Ishikawa (cell line): Measurements from ENCODE around the gene CLIC4.

Source experiments
- CEBPB ChIP-seq: IDR thresholded peaks from 2 replicates; pipeline ENCODE4 v1.6.1; 2012
- TAF1 ChIP-seq: IDR thresholded peaks from 2 replicates; pipeline ENCODE4 v1.6.1; 2012; ENCODE audit warnings: low read depth, mild to moderate bottlenecking
- TCF12 ChIP-seq: IDR thresholded peaks from 2 replicates; pipeline ENCODE4 v1.6.1; 2012; ENCODE audit warnings: low read depth
- YY1 ChIP-seq: IDR thresholded peaks from 2 replicates; pipeline ENCODE4 v1.6.1; 2012; ENCODE audit warnings: low read depth
- TF ChIP-seq, protein P1 (sequence below): IDR thresholded peaks from 2 replicates; pipeline ENCODE4 v1.6.1; 2012
- TF ChIP-seq, protein P2 (sequence below): IDR thresholded peaks from 2 replicates; pipeline ENCODE4 v1.6.1; 2012; ENCODE audit warnings: low read depth, mild to moderate bottlenecking

DNA sequence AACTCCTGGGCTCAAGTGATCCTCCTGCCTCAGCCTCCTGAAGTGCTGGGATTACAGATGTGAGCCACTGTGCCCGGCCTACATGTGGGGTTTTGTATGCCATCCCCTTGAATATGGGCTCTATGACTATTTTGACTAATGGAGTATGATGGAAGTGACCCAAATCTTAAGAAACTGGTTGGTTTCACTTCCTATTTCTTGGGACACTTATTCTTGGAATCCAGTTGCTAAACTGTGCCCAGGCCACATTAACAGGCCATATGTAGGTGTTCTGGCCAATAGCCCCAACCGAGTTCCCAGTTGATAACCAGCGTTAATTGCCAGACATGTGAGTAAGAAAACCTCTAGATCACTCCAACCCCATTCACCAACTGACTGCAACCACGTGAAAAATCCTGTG is 36.3 kb upstream of the CLIC4 start:
- TF ChIP-seq, protein P1, sequence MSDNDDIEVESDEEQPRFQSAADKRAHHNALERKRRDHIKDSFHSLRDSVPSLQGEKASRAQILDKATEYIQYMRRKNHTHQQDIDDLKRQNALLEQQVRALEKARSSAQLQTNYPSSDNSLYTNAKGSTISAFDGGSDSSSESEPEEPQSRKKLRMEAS = no peak
- TF ChIP-seq TCF12 (no peak), YY1 (no peak), TAF1 (no peak), CEBPB (no peak)
- TF ChIP-seq, protein P2, sequence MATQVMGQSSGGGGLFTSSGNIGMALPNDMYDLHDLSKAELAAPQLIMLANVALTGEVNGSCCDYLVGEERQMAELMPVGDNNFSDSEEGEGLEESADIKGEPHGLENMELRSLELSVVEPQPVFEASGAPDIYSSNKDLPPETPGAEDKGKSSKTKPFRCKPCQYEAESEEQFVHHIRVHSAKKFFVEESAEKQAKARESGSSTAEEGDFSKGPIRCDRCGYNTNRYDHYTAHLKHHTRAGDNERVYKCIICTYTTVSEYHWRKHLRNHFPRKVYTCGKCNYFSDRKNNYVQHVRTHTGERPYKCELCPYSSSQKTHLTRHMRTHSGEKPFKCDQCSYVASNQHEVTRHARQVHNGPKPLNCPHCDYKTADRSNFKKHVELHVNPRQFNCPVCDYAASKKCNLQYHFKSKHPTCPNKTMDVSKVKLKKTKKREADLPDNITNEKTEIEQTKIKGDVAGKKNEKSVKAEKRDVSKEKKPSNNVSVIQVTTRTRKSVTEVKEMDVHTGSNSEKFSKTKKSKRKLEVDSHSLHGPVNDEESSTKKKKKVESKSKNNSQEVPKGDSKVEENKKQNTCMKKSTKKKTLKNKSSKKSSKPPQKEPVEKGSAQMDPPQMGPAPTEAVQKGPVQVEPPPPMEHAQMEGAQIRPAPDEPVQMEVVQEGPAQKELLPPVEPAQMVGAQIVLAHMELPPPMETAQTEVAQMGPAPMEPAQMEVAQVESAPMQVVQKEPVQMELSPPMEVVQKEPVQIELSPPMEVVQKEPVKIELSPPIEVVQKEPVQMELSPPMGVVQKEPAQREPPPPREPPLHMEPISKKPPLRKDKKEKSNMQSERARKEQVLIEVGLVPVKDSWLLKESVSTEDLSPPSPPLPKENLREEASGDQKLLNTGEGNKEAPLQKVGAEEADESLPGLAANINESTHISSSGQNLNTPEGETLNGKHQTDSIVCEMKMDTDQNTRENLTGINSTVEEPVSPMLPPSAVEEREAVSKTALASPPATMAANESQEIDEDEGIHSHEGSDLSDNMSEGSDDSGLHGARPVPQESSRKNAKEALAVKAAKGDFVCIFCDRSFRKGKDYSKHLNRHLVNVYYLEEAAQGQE = no peak
